PC-9 (cell line): ENCODE measurements around the gene NDUFB8.

ENCODE experiments used
- EZH2 ChIP-seq: fragments of 200-600 bp; sonication (generic); IDR thresholded peaks from 2 replicates; pipeline ENCODE4 v1.8.0; 2017; ENCODE audit warnings: antibody characterized with exemption, low read depth
- TF ChIP-seq, protein P1 (sequence below): fragments of 200-600 bp; sonication (generic); conservative IDR thresholded peaks from 2 replicates; pipeline ENCODE4 v1.6.1; 2017; ENCODE audit warnings: mixed run types, antibody characterized with exemption, mild to moderate bottlenecking, moderate library complexity

- TF ChIP-seq EZH2 = no peak
- TF ChIP-seq, protein P1, sequence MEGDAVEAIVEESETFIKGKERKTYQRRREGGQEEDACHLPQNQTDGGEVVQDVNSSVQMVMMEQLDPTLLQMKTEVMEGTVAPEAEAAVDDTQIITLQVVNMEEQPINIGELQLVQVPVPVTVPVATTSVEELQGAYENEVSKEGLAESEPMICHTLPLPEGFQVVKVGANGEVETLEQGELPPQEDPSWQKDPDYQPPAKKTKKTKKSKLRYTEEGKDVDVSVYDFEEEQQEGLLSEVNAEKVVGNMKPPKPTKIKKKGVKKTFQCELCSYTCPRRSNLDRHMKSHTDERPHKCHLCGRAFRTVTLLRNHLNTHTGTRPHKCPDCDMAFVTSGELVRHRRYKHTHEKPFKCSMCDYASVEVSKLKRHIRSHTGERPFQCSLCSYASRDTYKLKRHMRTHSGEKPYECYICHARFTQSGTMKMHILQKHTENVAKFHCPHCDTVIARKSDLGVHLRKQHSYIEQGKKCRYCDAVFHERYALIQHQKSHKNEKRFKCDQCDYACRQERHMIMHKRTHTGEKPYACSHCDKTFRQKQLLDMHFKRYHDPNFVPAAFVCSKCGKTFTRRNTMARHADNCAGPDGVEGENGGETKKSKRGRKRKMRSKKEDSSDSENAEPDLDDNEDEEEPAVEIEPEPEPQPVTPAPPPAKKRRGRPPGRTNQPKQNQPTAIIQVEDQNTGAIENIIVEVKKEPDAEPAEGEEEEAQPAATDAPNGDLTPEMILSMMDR = no peak
Measured at GRCh38 chr10:100489396-100489795, 40.3 kb downstream of the NDUFB8 start.
